H9 (cell line): Measurements from ENCODE around the gene FAM180A. TPM values are rescaled to one million over a fixed set of nuclear protein-coding genes. Genes with fewer than 3 reads are reported as not detected.

Source experiments
- DNase-seq: peaks from one replicate; pipeline ENCODE4 v3.0.0-alpha.2; 2017
- H2AFZ ChIP-seq: one replicate; pipeline ENCODE4 v1.6.1; 2013; ENCODE audit warnings: mild to moderate bottlenecking, low read length, control low read depth, moderate library complexity
- H2AK5ac ChIP-seq: 2 replicates; pipeline ENCODE4 v1.6.1; 2013; ENCODE audit warnings: low read length, control low read depth, mixed read lengths; ENCODE audit not compliant: insufficient read length
- H2BK120ac ChIP-seq: one replicate; pipeline ENCODE4 v1.6.1; 2013; ENCODE audit warnings: low read depth, mild to moderate bottlenecking, low read length, control low read depth, inconsistent platforms; ENCODE audit not compliant: poor library complexity, severe bottlenecking
- H2BK12ac ChIP-seq: 2 replicates; pipeline ENCODE4 v1.6.1; 2013; ENCODE audit warnings: low read length, control low read depth, mixed read lengths, low read depth; ENCODE audit not compliant: insufficient read length
- H2BK15ac ChIP-seq: 2 replicates; pipeline ENCODE4 v1.6.1; 2013; ENCODE audit warnings: low read depth, low read length, control low read depth
- H2BK20ac ChIP-seq: one replicate; pipeline ENCODE4 v1.6.1; 2013; ENCODE audit warnings: low read depth, mild to moderate bottlenecking, low read length, control low read depth, inconsistent platforms; ENCODE audit not compliant: poor library complexity, severe bottlenecking
- H2BK5ac ChIP-seq: 2 replicates; pipeline ENCODE4 v1.6.1; 2013; ENCODE audit warnings: low read length, control low read depth, mixed read lengths; ENCODE audit not compliant: insufficient read length
- H3K14ac ChIP-seq: 2 replicates; pipeline ENCODE4 v1.6.1; 2013; ENCODE audit warnings: low read length, control low read depth; ENCODE audit not compliant: insufficient read depth
- H3K18ac ChIP-seq: 2 replicates; pipeline ENCODE4 v1.6.1; 2013; ENCODE audit warnings: low read depth, mild to moderate bottlenecking, mixed read lengths, low read length, control low read depth; ENCODE audit not compliant: insufficient read length
- H3K23ac ChIP-seq: 2 replicates; pipeline ENCODE4 v1.6.1; 2013; ENCODE audit warnings: low read length, control low read depth, mixed read lengths, low read depth; ENCODE audit not compliant: insufficient read length
- H3K23me2 ChIP-seq: 2 replicates; pipeline ENCODE4 v1.6.1; 2013; ENCODE audit warnings: low read depth, mild to moderate bottlenecking, mixed read lengths, low read length, control low read depth; ENCODE audit not compliant: insufficient read length, poor library complexity, severe bottlenecking
- H3K27ac ChIP-seq: 2 replicates; pipeline ENCODE4 v1.5.1; 2013; ENCODE audit warnings: low read length, control low read depth, mixed read lengths, low read depth; ENCODE audit not compliant: insufficient read length
- H3K27me3 ChIP-seq: 2 replicates; pipeline ENCODE4 v1.6.1; 2013; ENCODE audit warnings: low read length, control low read depth, inconsistent platforms; ENCODE audit not compliant: insufficient read depth
- H3K4ac ChIP-seq: 2 replicates; pipeline ENCODE4 v1.6.1; 2013; ENCODE audit warnings: low read depth, mild to moderate bottlenecking, control low read depth, inconsistent platforms, low read length, moderate library complexity
- H3K4me1 ChIP-seq: 2 replicates; pipeline ENCODE4 v1.6.1; 2013; ENCODE audit warnings: low read length, control low read depth, inconsistent platforms; ENCODE audit not compliant: insufficient read depth
- H3K4me2 ChIP-seq: 2 replicates; pipeline ENCODE4 v1.6.1; 2013; ENCODE audit warnings: low read length, control low read depth, mixed read lengths; ENCODE audit not compliant: insufficient read length, insufficient read depth
- H3K56ac ChIP-seq: 2 replicates; pipeline ENCODE4 v1.6.1; 2013; ENCODE audit warnings: low read depth, mild to moderate bottlenecking, mixed read lengths, low read length, control low read depth; ENCODE audit not compliant: insufficient read length
- H3K79me1 ChIP-seq: 2 replicates; pipeline ENCODE4 v1.6.1; 2013; ENCODE audit warnings: low read depth, mild to moderate bottlenecking, moderate library complexity, low read length, control low read depth, inconsistent platforms; ENCODE audit not compliant: insufficient read depth, poor library complexity, severe bottlenecking
- H3K79me2 ChIP-seq: 2 replicates; pipeline ENCODE4 v1.6.1; 2013; ENCODE audit warnings: low read length, control low read depth, inconsistent platforms; ENCODE audit not compliant: insufficient read depth
- H3K9ac ChIP-seq: 2 replicates; pipeline ENCODE4 v1.6.1; 2013; ENCODE audit warnings: low read length, control low read depth, mixed read lengths; ENCODE audit not compliant: insufficient read length; ENCODE audit errors: extremely low read depth
- H3K9me3 ChIP-seq: one replicate; pipeline ENCODE4 v1.6.1; 2013; ENCODE audit warnings: low read depth, low read length, inconsistent platforms; ENCODE audit not compliant: control insufficient read depth
- H3T11ph ChIP-seq: one replicate; pipeline ENCODE4 v1.6.1; 2013; ENCODE audit warnings: mild to moderate bottlenecking, low read length, control low read depth, inconsistent platforms
- H4K20me1 ChIP-seq: one replicate; pipeline ENCODE4 v1.6.1; 2013; ENCODE audit not compliant: control insufficient read depth, insufficient read length, insufficient read depth
- H4K5ac ChIP-seq: 2 replicates; pipeline ENCODE4 v1.6.1; 2013; ENCODE audit warnings: low read depth, mild to moderate bottlenecking, mixed read lengths, low read length, control low read depth; ENCODE audit not compliant: insufficient read length
- H4K8ac ChIP-seq: replicated peaks from 2 replicates; pipeline ENCODE4 v1.6.1; 2013; ENCODE audit warnings: low read length, control low read depth, mixed read lengths, low read depth; ENCODE audit not compliant: insufficient read length
- H4K91ac ChIP-seq: 2 replicates; pipeline ENCODE4 v1.6.1; 2013; ENCODE audit warnings: low read depth, mild to moderate bottlenecking, moderate library complexity, mixed read lengths, low read length, control low read depth; ENCODE audit not compliant: insufficient read length
- H3K27ac Mint-ChIP-seq, 3 experiments: 2 replicates in 2 of 3; 3 replicates in 1 of 3; pipeline ENCODE4 v1.8.0; 2020 to 2021; ENCODE audit warnings: mixed read lengths in 3 of 3, mild to moderate bottlenecking in 1 of 3, moderate library complexity in 1 of 3
- H3K27me3 Mint-ChIP-seq: 2 replicates; pipeline ENCODE4 v1.8.0; 2021; ENCODE audit warnings: low read depth, mild to moderate bottlenecking, moderate library complexity, mixed read lengths
- H3K36me3 Mint-ChIP-seq, 3 experiments: 2 replicates in 2 of 3; 3 replicates in 1 of 3; pipeline ENCODE4 v1.8.0; 2020 to 2021; ENCODE audit warnings: low read depth in 3 of 3, mixed read lengths in 3 of 3; ENCODE audit not compliant: insufficient read depth in 1 of 3
- H3K4me1 Mint-ChIP-seq, 2 experiments: 2 replicates each; pipeline ENCODE4 v1.8.0; 2020; ENCODE audit warnings: mixed read lengths in 2 of 2
- H3K4me3 Mint-ChIP-seq, 2 experiments: 2 replicates in 1 of 2; 3 replicates in 1 of 2; pipeline ENCODE4 v1.8.0; 2020 to 2021; ENCODE audit warnings: mild to moderate bottlenecking in 2 of 2, mixed read lengths in 2 of 2, moderate library complexity in 1 of 2
- H3K9me3 Mint-ChIP-seq, 2 experiments: 2 replicates in 1 of 2; 3 replicates in 1 of 2; pipeline ENCODE4 v1.8.0; 2020; ENCODE audit warnings: mild to moderate bottlenecking in 2 of 2, mixed read lengths in 2 of 2, moderate library complexity in 1 of 2
- WGBS: extraction: QIAGEN DNeasy Blood & Tissue Kit; methylation state at CpG from one replicate; pipeline ENCODE4 v1.1.7; 2013; ENCODE audit warnings: missing lambda C conversion rate, low lambda C conversion rate, mixed read lengths; ENCODE audit not compliant: insufficient read length; ENCODE audit errors: extremely low coverage; 5-methylcytosine and 5-hydroxymethylcytosine counted together
- total RNA-seq: library from RNA; stranded (reverse); gene quantifications from 2 replicates; pipeline ENCODE4 v1.2.1, GENCODE V29; 2021
- TF ChIP-seq, protein P1 (sequence below): fragments of 200-600 bp; sonication (generic); conservative IDR thresholded peaks from 3 replicates; pipeline ENCODE4 v1.8.0; 2021; ENCODE audit warnings: antibody characterized with exemption, mild to moderate bottlenecking

The FAM180A gene
- total RNA-seq, 1 experiment from 2014 or later: not detected

DNA sequence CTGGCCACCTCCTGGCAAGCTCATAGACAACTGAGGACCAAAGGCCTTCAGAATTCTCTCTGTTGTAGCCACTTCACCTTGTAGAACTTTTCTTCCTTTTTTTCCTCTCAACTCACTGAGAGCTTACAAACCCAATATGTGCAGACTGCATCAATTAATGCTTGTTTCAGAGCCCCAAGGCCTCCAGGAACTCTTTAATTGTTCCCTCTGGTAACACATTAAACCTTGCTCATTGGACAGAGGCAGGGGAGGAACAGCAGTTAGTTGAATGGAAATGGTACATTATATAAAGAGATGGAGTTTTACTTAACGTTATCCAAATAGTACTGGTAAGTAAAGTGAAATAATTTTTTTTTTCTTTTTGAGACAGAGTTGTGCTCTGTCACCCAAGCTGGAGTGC lies 61.1 kb downstream of the FAM180A start:
- no peaks in the 10 kb centered on the region for H3K23me2 ChIP-seq
- H3K9me3 Mint-ChIP-seq: no peaks in the 10 kb centered on the region
- no peak overlapping the region for H3K56ac ChIP-seq
- TF ChIP-seq, protein P1, sequence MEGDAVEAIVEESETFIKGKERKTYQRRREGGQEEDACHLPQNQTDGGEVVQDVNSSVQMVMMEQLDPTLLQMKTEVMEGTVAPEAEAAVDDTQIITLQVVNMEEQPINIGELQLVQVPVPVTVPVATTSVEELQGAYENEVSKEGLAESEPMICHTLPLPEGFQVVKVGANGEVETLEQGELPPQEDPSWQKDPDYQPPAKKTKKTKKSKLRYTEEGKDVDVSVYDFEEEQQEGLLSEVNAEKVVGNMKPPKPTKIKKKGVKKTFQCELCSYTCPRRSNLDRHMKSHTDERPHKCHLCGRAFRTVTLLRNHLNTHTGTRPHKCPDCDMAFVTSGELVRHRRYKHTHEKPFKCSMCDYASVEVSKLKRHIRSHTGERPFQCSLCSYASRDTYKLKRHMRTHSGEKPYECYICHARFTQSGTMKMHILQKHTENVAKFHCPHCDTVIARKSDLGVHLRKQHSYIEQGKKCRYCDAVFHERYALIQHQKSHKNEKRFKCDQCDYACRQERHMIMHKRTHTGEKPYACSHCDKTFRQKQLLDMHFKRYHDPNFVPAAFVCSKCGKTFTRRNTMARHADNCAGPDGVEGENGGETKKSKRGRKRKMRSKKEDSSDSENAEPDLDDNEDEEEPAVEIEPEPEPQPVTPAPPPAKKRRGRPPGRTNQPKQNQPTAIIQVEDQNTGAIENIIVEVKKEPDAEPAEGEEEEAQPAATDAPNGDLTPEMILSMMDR: no peak
- H2BK12ac ChIP-seq: no peak overlapping the region
- H3K27me3 ChIP-seq: no peaks in the 10 kb centered on the region
- no peak overlapping the region for H2AK5ac ChIP-seq
- no peak overlapping the region for H4K8ac ChIP-seq
- H3K27ac Mint-ChIP-seq: no peak overlapping the region
- no peaks in the 10 kb centered on the region for H3K79me1 ChIP-seq
- H3K27ac ChIP-seq: no peak overlapping the region
- H3K23ac ChIP-seq: no peak overlapping the region
- no peak for DNase-seq
- H4K20me1 ChIP-seq: no peaks in the 10 kb centered on the region
- H3K4me2 ChIP-seq: no peak overlapping the region
- H3K27me3 Mint-ChIP-seq: no peaks in the 10 kb centered on the region
- H3K14ac ChIP-seq: no peak overlapping the region
- H3K9me3 ChIP-seq: no peaks in the 10 kb centered on the region
- no peak overlapping the region for H3K4ac ChIP-seq
- H3K36me3 Mint-ChIP-seq: peaks cover 0 to 19% (median 8%) of the 10 kb centered on the region in 3 experiments; a peak in 4 of 7 replicates
- no peak overlapping the region for H4K5ac ChIP-seq
- H3K4me1 Mint-ChIP-seq: peaks cover 0 to 6% of the 10 kb centered on the region in 2 experiments; a peak in 1 of 4 replicates
- H2BK120ac ChIP-seq: no peak overlapping the region
- no peak overlapping the region for H2BK5ac ChIP-seq
- H3K79me2 ChIP-seq: no peaks in the 10 kb centered on the region
- no peak overlapping the region for H3K4me3 Mint-ChIP-seq
- H4K91ac ChIP-seq: no peak overlapping the region
- H3K18ac ChIP-seq: no peak overlapping the region
- WGBS: no CpG with 5 or more reads among the region's 1 CpG
- no peak overlapping the region for H2AFZ ChIP-seq
- no peak overlapping the region for H3T11ph ChIP-seq
- H3K9ac ChIP-seq: no peak overlapping the region
- no peak overlapping the region for H2BK20ac ChIP-seq
- no peaks in the 10 kb centered on the region; the same call in 1 of the 2 replicates for H3K4me1 ChIP-seq
- H2BK15ac ChIP-seq: no peak overlapping the region
